GM23338 (cell line): ENCODE data around the gene SF3A1. TPM values are rescaled to one million over a fixed set of nuclear protein-coding genes. Genes with fewer than 3 reads are reported as not detected.

Experiments used
- ATAC-seq: fragments of 200-7000 bp; cut with Tn5 transposase; 3 replicates; pipeline ENCODE4 v1.9.1; 2020
- DNase-seq: peaks from one replicate; pipeline ENCODE4 v3.0.0-alpha.2; 2015; ENCODE audit warnings: low spot score
- H2AFZ ChIP-seq: fragments of 200-600 bp; sonication (generic); 2 replicates; pipeline ENCODE4 v1.8.0; 2016; ENCODE audit warnings: antibody characterized with exemption, mild to moderate bottlenecking, moderate library complexity
- H3F3A ChIP-seq: fragments of 200-600 bp; sonication (generic); replicated peaks from 2 replicates; pipeline ENCODE4 v1.8.0; 2017; ENCODE audit warnings: antibody characterized with exemption, mixed run types, low read depth
- H3K27ac ChIP-seq: fragments of 200-600 bp; sonication (generic); 2 replicates; pipeline ENCODE4 v1.6.1; 2016; ENCODE audit warnings: low read depth
- H3K27me3 ChIP-seq: fragments of 200-600 bp; sonication (generic); 2 replicates; pipeline ENCODE4 v1.8.0; 2016; ENCODE audit warnings: mild to moderate bottlenecking, mixed run types, moderate library complexity; ENCODE audit not compliant: insufficient read depth
- H3K36me3 ChIP-seq: fragments of 200-600 bp; sonication (generic); 2 replicates; pipeline ENCODE4 v1.8.0; 2016; ENCODE audit warnings: mild to moderate bottlenecking; ENCODE audit not compliant: insufficient read depth
- H3K4me1 ChIP-seq: fragments of 200-600 bp; sonication (generic); 2 replicates; pipeline ENCODE4 v1.8.0; 2016; ENCODE audit warnings: mild to moderate bottlenecking, moderate library complexity; ENCODE audit not compliant: insufficient read depth
- H3K4me2 ChIP-seq: fragments of 200-600 bp; sonication (generic); 2 replicates; pipeline ENCODE4 v1.7.1; 2017; ENCODE audit warnings: mixed run types
- H3K4me3 ChIP-seq: fragments of 200-600 bp; sonication (generic); 2 replicates; pipeline ENCODE4 v1.6.1; 2016; ENCODE audit warnings: mixed run types
- H3K79me2 ChIP-seq: fragments of 200-600 bp; sonication (generic); replicated peaks from 2 replicates; pipeline ENCODE4 v1.8.0; 2017; ENCODE audit warnings: mild to moderate bottlenecking; ENCODE audit not compliant: insufficient read depth
- H3K9me2 ChIP-seq: fragments of 200-600 bp; sonication (generic); 2 replicates; pipeline ENCODE4 v1.8.0; 2017; ENCODE audit not compliant: insufficient read depth
- H4K20me1 ChIP-seq: fragments of 200-600 bp; sonication (generic); replicated peaks from 2 replicates; pipeline ENCODE4 v1.8.0; 2017; ENCODE audit warnings: mild to moderate bottlenecking; ENCODE audit not compliant: insufficient read depth
- H3K27ac Mint-ChIP-seq: 2 replicates; pipeline ENCODE4 v1.8.0; 2020; ENCODE audit warnings: inconsistent platforms, mild to moderate bottlenecking, moderate library complexity, mixed read lengths
- H3K27me3 Mint-ChIP-seq: 3 replicates; pipeline ENCODE4 v1.8.0; 2022; ENCODE audit warnings: low read depth, mild to moderate bottlenecking, moderate library complexity, mixed read lengths, inconsistent platforms; ENCODE audit not compliant: insufficient read depth, poor library complexity
- H3K36me3 Mint-ChIP-seq: 3 replicates; pipeline ENCODE4 v1.8.0; 2021; ENCODE audit warnings: low read depth, mild to moderate bottlenecking, inconsistent platforms, moderate library complexity, mixed read lengths
- H3K4me1 Mint-ChIP-seq: 3 replicates; pipeline ENCODE4 v1.8.0; 2020; ENCODE audit warnings: mild to moderate bottlenecking, inconsistent platforms, mixed read lengths
- H3K4me3 Mint-ChIP-seq: 3 replicates; pipeline ENCODE4 v1.8.0; 2021; ENCODE audit warnings: moderate library complexity, mild to moderate bottlenecking, inconsistent platforms, mixed read lengths
- H3K9me3 Mint-ChIP-seq: 3 replicates; pipeline ENCODE4 v1.8.0; 2020; ENCODE audit warnings: moderate library complexity, mild to moderate bottlenecking, inconsistent platforms, mixed read lengths
- EZH2phosphoT487 ChIP-seq: fragments of 200-600 bp; sonication (generic); IDR thresholded peaks from one replicate; pipeline ENCODE4 v1.8.1; 2018; ENCODE audit warnings: antibody characterized with exemption; ENCODE audit not compliant: unreplicated experiment
- STAT1 ChIP-seq: IDR thresholded peaks from one replicate; pipeline ENCODE4 v1.6.1; 2016; ENCODE audit warnings: antibody characterized with exemption; ENCODE audit not compliant: unreplicated experiment
- ZNF331 ChIP-seq: fragments of 250-450 bp; sonication (Bioruptor Pico); IDR thresholded peaks from 2 replicates; pipeline ENCODE4 v1.5.0; 2020; ENCODE audit warnings: low read depth, mild to moderate bottlenecking, moderate library complexity
- polyA plus RNA-seq: library from polyadenylated mRNA; unstranded; fragments of >200 nt; fragmentation: Nextera tagmentation; extraction: Ambion mirVana; gene quantifications from 2 replicates; pipeline ENCODE4 v1.2.1, GENCODE V29; 2016
- total RNA-seq: library from RNA; depleted of rRNA; stranded (reverse); fragments of >200 nt; shearing (Covaris generic); gene quantifications from 2 replicates; pipeline ENCODE4 v1.2.3, GENCODE V29; 2014
- TF ChIP-seq, protein P1 (sequence below): fragments of 250-450 bp; sonication (Bioruptor Pico); IDR thresholded peaks from 2 replicates; pipeline ENCODE4 v1.5.0; 2020; ENCODE audit warnings: mild to moderate bottlenecking, moderate library complexity
- TF ChIP-seq, protein P2 (sequence below): IDR thresholded peaks from 2 replicates; pipeline ENCODE4 v1.6.1; 2016; ENCODE audit warnings: antibody characterized with exemption

Gene SF3A1
- total and polyA plus RNA-seq, 2 experiments from 2014 or later: 107 to 108 TPM

DNA sequence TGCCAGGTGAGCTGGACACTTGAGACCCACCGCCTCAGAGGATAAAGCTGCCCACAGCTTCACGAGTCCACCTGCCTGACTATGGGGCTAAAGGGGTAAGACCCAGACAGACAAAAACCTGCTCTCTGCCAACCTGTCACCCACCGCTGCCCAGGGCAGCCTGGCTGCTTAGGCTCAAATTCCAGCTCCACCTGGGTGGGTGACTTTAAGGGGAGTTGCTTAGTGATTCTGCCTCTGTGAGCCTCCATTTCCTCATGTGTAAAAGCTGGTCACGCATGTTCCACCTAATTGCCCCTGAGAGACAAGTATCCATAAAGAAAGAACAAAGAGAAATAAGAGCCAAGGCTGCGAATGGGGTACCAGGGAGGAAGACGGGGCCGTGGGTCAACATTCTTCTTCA is 63.7 kb downstream of the SF3A1 start:
- H3K27ac ChIP-seq: no peak overlapping the region
- TF ChIP-seq, protein P1, sequence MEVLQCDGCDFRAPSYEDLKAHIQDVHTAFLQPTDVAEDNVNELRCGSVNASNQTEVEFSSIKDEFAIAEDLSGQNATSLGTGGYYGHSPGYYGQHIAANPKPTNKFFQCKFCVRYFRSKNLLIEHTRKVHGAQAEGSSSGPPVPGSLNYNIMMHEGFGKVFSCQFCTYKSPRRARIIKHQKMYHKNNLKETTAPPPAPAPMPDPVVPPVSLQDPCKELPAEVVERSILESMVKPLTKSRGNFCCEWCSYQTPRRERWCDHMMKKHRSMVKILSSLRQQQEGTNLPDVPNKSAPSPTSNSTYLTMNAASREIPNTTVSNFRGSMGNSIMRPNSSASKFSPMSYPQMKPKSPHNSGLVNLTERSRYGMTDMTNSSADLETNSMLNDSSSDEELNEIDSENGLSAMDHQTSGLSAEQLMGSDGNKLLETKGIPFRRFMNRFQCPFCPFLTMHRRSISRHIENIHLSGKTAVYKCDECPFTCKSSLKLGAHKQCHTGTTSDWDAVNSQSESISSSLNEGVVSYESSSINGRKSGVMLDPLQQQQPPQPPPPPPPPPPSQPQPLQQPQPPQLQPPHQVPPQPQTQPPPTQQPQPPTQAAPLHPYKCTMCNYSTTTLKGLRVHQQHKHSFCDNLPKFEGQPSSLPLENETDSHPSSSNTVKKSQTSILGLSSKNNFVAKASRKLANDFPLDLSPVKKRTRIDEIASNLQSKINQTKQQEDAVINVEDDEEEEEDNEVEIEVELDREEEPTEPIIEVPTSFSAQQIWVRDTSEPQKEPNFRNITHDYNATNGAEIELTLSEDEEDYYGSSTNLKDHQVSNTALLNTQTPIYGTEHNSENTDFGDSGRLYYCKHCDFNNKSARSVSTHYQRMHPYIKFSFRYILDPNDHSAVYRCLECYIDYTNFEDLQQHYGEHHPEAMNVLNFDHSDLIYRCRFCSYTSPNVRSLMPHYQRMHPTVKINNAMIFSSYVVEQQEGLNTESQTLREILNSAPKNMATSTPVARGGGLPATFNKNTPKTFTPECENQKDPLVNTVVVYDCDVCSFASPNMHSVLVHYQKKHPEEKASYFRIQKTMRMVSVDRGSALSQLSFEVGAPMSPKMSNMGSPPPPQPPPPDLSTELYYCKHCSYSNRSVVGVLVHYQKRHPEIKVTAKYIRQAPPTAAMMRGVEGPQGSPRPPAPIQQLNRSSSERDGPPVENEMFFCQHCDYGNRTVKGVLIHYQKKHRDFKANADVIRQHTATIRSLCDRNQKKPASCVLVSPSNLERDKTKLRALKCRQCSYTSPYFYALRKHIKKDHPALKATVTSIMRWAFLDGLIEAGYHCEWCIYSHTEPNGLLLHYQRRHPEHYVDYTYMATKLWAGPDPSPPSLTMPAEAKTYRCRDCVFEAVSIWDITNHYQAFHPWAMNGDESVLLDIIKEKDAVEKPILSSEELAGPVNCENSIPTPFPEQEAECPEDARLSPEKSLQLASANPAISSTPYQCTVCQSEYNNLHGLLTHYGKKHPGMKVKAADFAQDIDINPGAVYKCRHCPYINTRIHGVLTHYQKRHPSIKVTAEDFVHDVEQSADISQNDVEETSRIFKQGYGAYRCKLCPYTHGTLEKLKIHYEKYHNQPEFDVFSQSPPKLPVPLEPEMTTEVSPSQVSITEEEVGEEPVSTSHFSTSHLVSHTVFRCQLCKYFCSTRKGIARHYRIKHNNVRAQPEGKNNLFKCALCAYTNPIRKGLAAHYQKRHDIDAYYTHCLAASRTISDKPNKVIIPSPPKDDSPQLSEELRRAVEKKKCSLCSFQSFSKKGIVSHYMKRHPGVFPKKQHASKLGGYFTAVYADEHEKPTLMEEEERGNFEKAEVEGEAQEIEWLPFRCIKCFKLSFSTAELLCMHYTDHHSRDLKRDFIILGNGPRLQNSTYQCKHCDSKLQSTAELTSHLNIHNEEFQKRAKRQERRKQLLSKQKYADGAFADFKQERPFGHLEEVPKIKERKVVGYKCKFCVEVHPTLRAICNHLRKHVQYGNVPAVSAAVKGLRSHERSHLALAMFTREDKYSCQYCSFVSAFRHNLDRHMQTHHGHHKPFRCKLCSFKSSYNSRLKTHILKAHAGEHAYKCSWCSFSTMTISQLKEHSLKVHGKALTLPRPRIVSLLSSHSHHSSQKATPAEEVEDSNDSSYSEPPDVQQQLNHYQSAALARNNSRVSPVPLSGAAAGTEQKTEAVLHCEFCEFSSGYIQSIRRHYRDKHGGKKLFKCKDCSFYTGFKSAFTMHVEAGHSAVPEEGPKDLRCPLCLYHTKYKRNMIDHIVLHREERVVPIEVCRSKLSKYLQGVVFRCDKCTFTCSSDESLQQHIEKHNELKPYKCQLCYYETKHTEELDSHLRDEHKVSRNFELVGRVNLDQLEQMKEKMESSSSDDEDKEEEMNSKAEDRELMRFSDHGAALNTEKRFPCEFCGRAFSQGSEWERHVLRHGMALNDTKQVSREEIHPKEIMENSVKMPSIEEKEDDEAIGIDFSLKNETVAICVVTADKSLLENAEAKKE (CRISPR knock-in tag): no peak
- no peak for TF ChIP-seq EZH2phosphoT487
- TF ChIP-seq, protein P2, sequence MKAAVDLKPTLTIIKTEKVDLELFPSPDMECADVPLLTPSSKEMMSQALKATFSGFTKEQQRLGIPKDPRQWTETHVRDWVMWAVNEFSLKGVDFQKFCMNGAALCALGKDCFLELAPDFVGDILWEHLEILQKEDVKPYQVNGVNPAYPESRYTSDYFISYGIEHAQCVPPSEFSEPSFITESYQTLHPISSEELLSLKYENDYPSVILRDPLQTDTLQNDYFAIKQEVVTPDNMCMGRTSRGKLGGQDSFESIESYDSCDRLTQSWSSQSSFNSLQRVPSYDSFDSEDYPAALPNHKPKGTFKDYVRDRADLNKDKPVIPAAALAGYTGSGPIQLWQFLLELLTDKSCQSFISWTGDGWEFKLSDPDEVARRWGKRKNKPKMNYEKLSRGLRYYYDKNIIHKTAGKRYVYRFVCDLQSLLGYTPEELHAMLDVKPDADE: no peak
- no peak for TF ChIP-seq STAT1
- TF ChIP-seq ZNF331 (CRISPR knock-in tag): no peak
- peaks cover 15% of the 10 kb centered on the region; the same call in 2 of the 3 replicates for H3K4me1 Mint-ChIP-seq
- ATAC-seq (no peak), DNase-seq (no peak)
- H3K27me3 ChIP-seq: peaks cover 7% of the 10 kb centered on the region; the same call in 1 of the 2 replicates
- H3K4me3 ChIP-seq: no peak overlapping the region
- H2AFZ ChIP-seq: no peak overlapping the region
- no peak overlapping the region for H3K4me3 Mint-ChIP-seq
- no peaks in the 10 kb centered on the region for H4K20me1 ChIP-seq
- H3K4me2 ChIP-seq: no peak overlapping the region
- H3K27ac Mint-ChIP-seq: no peak overlapping the region
- no peaks in the 10 kb centered on the region for H3K79me2 ChIP-seq
- H3K9me3 Mint-ChIP-seq: no peaks in the 10 kb centered on the region
- peaks cover 19% of the 10 kb centered on the region for H3K27me3 Mint-ChIP-seq
- H3F3A ChIP-seq: peaks cover 5% of the 10 kb centered on the region; the same call in 1 of the 2 replicates
- no peaks in the 10 kb centered on the region for H3K36me3 ChIP-seq
- H3K9me2 ChIP-seq: no peaks in the 10 kb centered on the region
- H3K4me1 ChIP-seq: peaks cover 14% of the 10 kb centered on the region; the same call in 1 of the 2 replicates
- H3K36me3 Mint-ChIP-seq: no peaks in the 10 kb centered on the region
